ENCODE measurements around the gene PRR16.

GRCh38 chr5:120528609-120529008 is 64.5 kb downstream of the PRR16 start:
- TF ChIP-seq POLR2AphosphoS5 (IDR thresholded peaks at IDR 0.05; ENCODE audit: low read depth, low read length) (no peak), POLR2A (IDR thresholded peaks at IDR 0.05; ENCODE audit: low read depth, low read length) (no peak), PAX5 (IDR thresholded peaks at IDR 0.05; ENCODE audit: insufficient read depth, low read length, severe bottlenecking) (no peak)
